NCI-H146 treated with DMSO at 0.1 percent for 48 hours (cell line): Measurements from ENCODE around the gene UGT1A1.

Experiments
- DNase-seq: peaks from one replicate; lab custom pipeline; 2025; ENCODE audit not compliant: unreplicated experiment; lab: John Stamatoyannopoulos, UW

Gene UGT1A1

GRCh38 chr2:233814056-233814835 lies 54.2 kb downstream of the UGT1A1 start:
- DNase-seq = no peak

GRCh38 chr2:233815861-233816260 lies 55.8 kb downstream of the UGT1A1 start:
- no peak for DNase-seq

GRCh38 chr2:233816334-233816733 lies 56.3 kb downstream of the UGT1A1 start:
- DNase-seq = no peak

- no peak for DNase-seq
Observed at GRCh38 chr2:233816771-233817170, 56.7 kb downstream of the UGT1A1 start.

GRCh38 chr2:233817361-233817911 lies 57.4 kb downstream of the UGT1A1 start:
- no peak for DNase-seq

GRCh38 chr2:233817995-233818638 lies 58.0 kb downstream of the UGT1A1 start:
- DNase-seq = no peak

- DNase-seq = no peak
Observed at GRCh38 chr2:233818639-233819621, 58.9 kb downstream of the UGT1A1 start.

GRCh38 chr2:233819884-233820773 lies 60.1 kb downstream of the UGT1A1 start:
- no peak for DNase-seq

GRCh38 chr2:233820774-233821105 lies 60.7 kb downstream of the UGT1A1 start:
- DNase-seq = no peak

GRCh38 chr2:233821196-233821595 lies 61.1 kb downstream of the UGT1A1 start:
- no peak for DNase-seq

- no peak for DNase-seq
Observed at GRCh38 chr2:233821709-233822100, 61.6 kb downstream of the UGT1A1 start.

GRCh38 chr2:233822101-233822771 lies 62.2 kb downstream of the UGT1A1 start:
- no peak for DNase-seq
